ENCODE data around the gene ASAP2. TPM values are rescaled to one million over a fixed set of nuclear protein-coding genes. Genes with fewer than 3 reads are reported as not detected.
A peak's percentile ranks its signal among the peaks of the same experiment; 100 is the strongest.

Gene ASAP2
- total RNA-seq, 1 donor from 2014 or later: 60.7 TPM

DNA sequence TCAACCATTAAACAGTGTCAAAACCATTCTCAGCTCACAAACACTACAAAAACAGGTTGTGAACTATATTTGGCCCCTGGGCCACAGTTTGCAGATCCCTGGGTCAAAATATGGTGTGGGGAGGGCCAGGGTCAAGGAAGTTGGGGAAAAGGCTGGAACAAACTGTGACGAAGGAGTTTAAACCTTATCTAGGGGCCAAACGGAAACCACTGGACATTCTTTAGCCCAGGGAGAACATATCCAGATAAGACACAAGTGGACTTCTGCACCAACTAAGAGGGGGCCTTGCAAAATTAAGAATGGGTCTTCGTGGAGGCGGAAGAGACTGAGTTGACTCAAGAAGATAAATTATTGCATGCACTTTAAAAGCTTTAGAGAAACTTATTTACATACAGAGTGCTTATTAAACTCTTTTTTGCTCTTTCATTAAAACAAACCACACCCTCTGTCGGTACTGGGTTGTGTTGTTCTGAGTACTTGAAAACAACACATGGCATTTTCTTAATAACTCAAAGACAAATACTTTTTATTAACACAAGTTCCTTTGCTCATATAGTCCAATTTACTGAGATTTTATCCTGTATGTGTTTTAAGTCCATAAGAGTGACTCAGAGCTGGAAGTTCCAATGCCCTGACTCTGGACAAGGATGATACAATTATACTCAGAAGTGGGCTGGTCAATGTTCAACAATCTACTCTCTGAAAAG is 5.3 kb upstream of the ASAP2 start:
- no peak for TF ChIP-seq CTCF (IDR thresholded peaks at IDR 0.05)
- DNase-seq (ENCODE audit: low spot score): no peak
- Mint-ChIP-seq H3K4me1 (ENCODE audit: low read depth) (peaks cover 38% of the 10 kb centered on the region), H3K27me3 (ENCODE audit: low read depth) (no peaks in the 10 kb centered on the region), H3K27ac (ENCODE audit: unreplicated experiment) (peak overlapping the region; percentile 50), H3K4me3 (ENCODE audit: unreplicated experiment) (no peak overlapping the region), H3K9me3 (ENCODE audit: low read depth) (no peaks in the 10 kb centered on the region), H3K36me3 (ENCODE audit: low read depth) (no peaks in the 10 kb centered on the region)

DNA sequence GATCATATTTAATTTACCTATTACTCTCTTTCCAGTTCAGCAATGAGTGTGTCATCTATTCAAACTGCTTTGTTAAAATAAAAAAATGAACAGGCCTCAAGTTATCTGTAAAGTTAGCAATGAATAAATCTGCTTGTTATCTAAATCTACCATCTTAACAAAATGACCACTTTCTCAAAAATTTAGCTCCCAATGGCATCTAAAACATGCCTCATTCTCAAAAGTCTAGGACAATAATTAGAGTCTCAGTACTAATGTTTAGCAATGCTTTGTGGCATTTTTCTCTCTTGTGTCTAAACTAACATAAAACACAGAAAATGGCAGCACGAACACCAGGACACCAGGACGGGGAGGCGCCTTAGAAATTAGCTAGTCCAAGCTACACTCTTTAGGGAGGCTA is 3.6 kb upstream of the ASAP2 start:
- DNase-seq (ENCODE audit: low spot score): no peak
- TF ChIP-seq CTCF (IDR thresholded peaks at IDR 0.05): no peak
- Mint-ChIP-seq H3K4me1 (ENCODE audit: low read depth) (peaks cover 41% of the 10 kb centered on the region), H3K4me3 (ENCODE audit: unreplicated experiment) (no peak overlapping the region), H3K9me3 (ENCODE audit: low read depth) (no peaks in the 10 kb centered on the region), H3K27ac (ENCODE audit: unreplicated experiment) (no peak overlapping the region), H3K27me3 (ENCODE audit: low read depth) (no peaks in the 10 kb centered on the region), H3K36me3 (ENCODE audit: low read depth) (no peaks in the 10 kb centered on the region)

GRCh38 chr2:9203876-9204275 is 2.7 kb upstream of the ASAP2 start:
- Mint-ChIP-seq H3K36me3 (ENCODE audit: low read depth) (no peaks in the 10 kb centered on the region), H3K4me1 (ENCODE audit: low read depth) (peaks cover 50% of the 10 kb centered on the region), H3K4me3 (ENCODE audit: unreplicated experiment) (no peak overlapping the region), H3K27me3 (ENCODE audit: low read depth) (no peaks in the 10 kb centered on the region), H3K9me3 (ENCODE audit: low read depth) (no peaks in the 10 kb centered on the region), H3K27ac (ENCODE audit: unreplicated experiment) (no peak overlapping the region)
- DNase-seq (ENCODE audit: low spot score): no peak
- no peak for TF ChIP-seq CTCF (IDR thresholded peaks at IDR 0.05)

GRCh38 chr2:9204939-9205338 is 1.7 kb upstream of the ASAP2 start:
- Mint-ChIP-seq H3K9me3 (ENCODE audit: low read depth) (no peaks in the 10 kb centered on the region), H3K4me1 (ENCODE audit: low read depth) (peaks cover 55% of the 10 kb centered on the region), H3K36me3 (ENCODE audit: low read depth) (no peaks in the 10 kb centered on the region), H3K27ac (ENCODE audit: unreplicated experiment) (peak overlapping the region; percentile 93), H3K4me3 (ENCODE audit: unreplicated experiment) (no peak overlapping the region), H3K27me3 (ENCODE audit: low read depth) (no peaks in the 10 kb centered on the region)
- no peak for TF ChIP-seq CTCF (IDR thresholded peaks at IDR 0.05)
- DNase-seq (ENCODE audit: low spot score): no peak

DNA sequence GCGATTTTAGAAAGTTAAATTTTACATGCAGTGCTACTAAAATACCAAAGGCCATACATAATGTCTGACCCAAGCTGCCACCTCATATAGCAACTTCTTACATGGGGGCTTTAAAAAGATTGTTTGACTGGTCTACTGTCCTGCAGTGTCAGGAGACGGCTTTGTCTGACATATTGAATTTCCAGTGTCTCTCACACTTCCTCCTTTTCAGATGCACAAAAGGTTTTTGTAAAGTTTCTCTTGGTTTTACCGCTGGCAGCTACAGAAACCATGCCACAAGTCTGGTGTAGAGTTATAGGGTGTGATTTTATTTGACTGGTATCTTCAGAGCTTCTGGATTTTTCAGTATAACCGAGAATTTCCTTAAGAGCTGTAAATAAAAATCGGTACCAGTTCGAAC is 1.1 kb upstream of the ASAP2 start:
- Mint-ChIP-seq H3K36me3 (ENCODE audit: low read depth) (peaks cover 2% of the 10 kb centered on the region), H3K27ac (ENCODE audit: unreplicated experiment) (peak overlapping the region; percentile 93), H3K4me3 (ENCODE audit: unreplicated experiment) (peak overlapping the region; percentile 69), H3K9me3 (ENCODE audit: low read depth) (no peaks in the 10 kb centered on the region), H3K27me3 (ENCODE audit: low read depth) (no peaks in the 10 kb centered on the region), H3K4me1 (ENCODE audit: low read depth) (peaks cover 55% of the 10 kb centered on the region)
- DNase-seq (ENCODE audit: low spot score): no peak
- TF ChIP-seq CTCF (IDR thresholded peaks at IDR 0.05): no peak

Data from chondrocyte (in vitro differentiated cells).